Measurements from ENCODE around the gene BRCA2.
A peak's percentile ranks its signal among the peaks of the same experiment; 100 is the strongest.

The BRCA2 gene

GRCh38 chr13:32315238-32316027 is at the start of gene BRCA2, which contains the start of gene ZAR1L:
BRCA2 (plus strand) TSS chr13:32315508; CDS start chr13:32316461, 953 bp downstream.
ZAR1L (minus strand) TSS chr13:32315363; CDS start chr13:32311925, 3,438 bp downstream.
- peak; percentile 52 for DNase-seq

DNA sequence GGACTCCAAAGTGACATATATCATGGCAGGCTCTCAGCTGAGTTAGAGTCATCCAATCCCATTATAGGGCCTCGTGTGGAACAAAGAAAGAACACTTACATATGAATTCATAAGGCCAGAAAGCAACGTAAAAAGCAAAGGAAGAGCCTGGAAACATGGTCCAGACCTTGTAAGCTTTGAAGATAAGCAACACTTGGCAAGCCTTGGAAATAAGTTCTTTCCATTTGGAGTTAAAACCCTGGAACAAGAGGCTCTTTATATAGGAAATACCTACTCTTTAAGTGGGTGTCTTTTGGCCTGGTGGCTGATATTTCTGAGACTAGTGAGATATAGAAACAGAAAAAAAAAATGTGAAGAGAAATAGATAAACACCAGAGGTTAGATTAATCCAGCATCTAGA is 49.6 kb upstream of the BRCA2 start:
- DNase-seq, result no peak

- no peak for DNase-seq
These were observed 49.2 kb upstream of the BRCA2 start for GRCh38 chr13:32266130-32266529.

DNA sequence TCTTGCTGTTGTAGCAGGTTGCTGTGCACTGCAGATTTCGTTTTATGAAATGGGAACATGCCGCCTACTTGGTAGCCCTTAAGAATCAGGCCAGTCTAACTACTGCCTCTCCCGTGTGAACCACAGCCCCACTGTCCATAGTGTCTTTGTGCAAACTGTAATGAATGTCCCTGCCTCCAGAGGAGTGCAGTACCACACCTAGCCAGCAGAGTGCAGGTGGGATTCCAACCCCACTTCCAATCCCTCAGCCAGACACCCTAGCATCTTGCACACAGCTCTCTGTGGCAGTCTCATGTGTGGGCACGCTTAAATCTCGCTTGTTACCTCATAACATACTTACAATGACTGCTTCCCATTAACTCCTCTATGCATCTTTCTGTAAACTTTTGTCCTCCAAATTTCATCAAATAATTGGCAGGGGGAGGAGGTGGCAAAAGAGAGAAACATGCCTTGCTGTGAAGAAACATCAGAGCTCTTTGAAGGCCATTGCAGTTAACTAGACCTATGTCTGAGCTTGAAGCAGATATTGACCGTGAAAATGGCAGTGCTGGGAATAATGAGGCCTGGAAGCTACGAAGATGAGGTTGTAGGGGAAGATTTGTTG is 47.4 kb upstream of the BRCA2 start:
- DNase-seq, result no peak

- DNase-seq, result no peak
These were observed 43.2 kb upstream of the BRCA2 start for GRCh38 chr13:32272021-32272683.

- DNase-seq, result no peak
These were observed 37.5 kb upstream of the BRCA2 start for GRCh38 chr13:32277839-32278238.

DNA sequence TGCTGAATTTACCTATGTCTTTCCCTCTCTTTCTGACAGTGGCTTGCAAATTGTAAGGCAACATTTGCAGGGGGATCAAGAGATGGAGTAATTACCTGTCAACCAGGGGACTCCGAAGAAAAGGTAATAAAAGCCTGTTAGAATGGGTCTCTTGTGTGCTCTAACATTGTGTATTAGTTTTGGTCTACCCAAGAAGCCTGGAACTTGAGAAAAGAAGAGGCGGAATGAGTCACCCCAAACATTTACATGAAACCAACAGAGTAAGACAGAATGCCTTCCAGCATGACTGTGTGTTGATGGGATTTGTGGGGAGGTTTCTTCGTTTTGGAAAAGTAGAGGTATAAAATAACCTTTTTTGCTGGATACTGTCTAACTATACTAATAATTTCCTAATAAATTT is 36.9 kb upstream of the BRCA2 start:
- no peak for DNase-seq

DNA sequence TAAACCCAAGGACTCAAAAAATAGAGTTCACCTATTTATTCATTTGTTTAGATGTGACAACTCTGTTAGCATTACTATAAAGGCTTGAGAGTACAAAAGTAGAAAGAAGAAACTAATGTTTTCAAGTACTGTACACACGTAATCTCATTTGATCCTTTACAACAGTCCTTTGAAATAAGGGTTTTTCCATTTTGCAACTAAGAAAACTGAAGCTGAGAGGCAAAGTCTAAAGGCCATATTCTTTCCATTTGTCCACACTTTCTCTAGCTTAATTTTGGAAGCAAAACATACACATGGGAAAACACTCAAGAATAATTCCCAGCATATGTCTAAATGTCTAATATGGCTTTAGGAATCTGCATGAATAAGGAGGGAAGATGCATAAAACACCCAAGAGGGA is 34.2 kb upstream of the BRCA2 start:
- no peak for DNase-seq

- no peak for DNase-seq
These were observed 33.1 kb upstream of the BRCA2 start for GRCh38 chr13:32282096-32282711.

DNA sequence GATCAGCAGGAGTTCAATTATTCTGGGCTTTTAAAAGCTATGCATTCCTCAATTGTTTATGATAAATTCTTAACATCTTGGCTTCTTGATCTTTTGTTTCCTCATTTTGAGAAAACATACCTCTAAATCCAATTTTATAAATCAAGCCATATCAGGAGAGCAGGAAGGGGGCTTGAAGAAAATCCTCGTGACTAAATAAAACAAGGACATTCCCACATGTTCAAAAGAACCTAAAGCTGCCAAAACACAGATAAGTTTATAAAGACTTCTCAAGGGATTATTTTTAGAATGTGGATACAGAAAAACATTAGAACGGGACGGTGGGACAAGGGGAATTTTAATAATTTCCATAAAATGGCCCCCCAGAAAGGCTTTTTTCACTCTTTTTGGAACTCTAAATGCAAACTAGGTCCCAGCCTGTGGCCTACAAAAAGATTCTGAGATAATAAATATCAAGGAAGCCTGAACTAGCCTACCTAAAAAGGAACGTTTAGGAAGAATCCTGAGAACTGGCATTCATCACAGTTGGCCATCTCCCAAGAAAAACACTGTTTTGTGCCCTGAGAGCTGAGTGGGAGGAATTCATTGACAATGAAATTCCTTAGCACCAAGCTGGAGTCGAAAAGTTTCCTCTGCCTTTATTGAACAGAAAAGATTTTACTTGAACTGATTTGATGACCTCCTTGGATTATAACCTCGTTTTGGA is 30.2 kb upstream of the BRCA2 start:
- no peak for DNase-seq

DNA sequence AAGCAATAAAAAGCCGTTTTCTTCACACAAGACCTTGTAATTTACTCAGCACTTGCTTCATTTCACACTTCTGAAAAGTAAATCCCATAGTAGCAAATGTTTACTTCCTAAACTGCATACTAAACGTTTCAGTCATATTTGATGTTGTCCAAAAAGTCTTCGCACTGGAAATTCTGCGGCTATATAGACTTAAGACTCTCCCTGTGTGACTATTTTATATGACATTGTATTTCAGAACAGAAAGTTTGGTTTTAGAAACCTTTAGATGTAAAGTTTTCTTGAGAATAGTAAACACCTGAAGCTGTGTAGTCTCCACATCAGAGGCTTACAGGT is 29.7 kb upstream of the BRCA2 start:
- DNase-seq, result no peak

- no peak for DNase-seq
These were observed 18.1 kb upstream of the BRCA2 start for GRCh38 chr13:32297206-32297605.

DNA sequence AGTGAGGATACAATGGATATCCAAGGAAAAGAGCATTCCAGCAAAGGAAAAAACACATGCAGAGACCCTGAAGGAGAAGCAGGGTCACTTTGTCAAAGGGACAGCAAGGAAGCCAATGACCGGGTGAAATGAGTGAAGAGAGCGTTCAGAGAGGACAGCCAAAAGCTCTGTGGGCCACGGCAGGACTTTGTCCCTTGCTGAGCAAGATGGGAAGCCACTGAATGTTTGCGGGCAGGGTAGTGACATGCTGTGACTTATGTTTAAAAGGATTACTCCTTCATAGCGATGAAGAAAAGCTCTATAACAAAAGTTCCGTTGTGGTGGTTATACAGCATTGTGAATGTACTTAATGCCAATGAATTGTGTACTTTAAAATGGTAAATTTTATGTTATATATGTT is 16.6 kb upstream of the BRCA2 start:
- DNase-seq, result no peak

DNA sequence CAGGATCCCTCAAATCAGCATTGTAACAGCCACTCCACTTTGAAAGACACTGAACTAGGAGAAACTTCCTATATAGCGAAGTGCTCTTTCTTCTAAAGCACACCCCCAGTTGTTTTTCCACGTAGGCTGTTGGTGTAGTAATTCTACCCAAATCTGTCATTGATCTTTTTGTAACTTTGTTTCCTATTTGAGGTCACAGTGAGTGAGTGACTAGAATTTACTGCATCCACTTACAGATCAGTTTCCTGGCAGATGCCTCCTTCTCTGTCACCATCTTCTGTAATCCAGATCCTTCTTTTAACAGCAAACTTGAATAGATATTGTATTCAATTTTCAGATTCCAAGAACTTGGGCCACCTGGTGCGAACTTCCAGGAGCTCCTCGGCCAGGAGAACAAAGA is 15.4 kb upstream of the BRCA2 start:
- no peak for DNase-seq

DNA sequence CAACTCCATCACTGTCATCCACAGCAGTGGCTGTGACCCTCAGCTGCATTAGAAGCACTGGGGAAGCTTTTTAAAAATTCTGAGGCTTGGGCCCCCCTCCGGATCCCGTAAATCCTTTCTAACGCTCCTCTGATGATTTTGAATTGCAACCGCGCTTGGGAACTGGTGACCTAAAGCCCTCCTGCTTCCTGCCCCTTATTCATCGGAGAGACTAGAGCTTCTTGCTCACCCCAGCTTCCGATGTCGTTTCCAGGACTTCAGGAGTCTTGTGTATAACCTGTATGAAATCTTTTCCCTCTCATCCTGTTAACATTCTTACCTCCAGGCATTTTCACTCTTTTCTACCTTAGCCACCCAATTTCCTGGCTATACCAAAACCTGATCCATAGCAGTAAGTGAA is 14.9 kb upstream of the BRCA2 start:
- DNase-seq, result no peak

- no peak for DNase-seq
These were observed 14.4 kb upstream of the BRCA2 start for GRCh38 chr13:32300920-32301319.

GRCh38 chr13:32302461-32302860 is 12.8 kb upstream of the BRCA2 start:
- DNase-seq, result no peak

DNA sequence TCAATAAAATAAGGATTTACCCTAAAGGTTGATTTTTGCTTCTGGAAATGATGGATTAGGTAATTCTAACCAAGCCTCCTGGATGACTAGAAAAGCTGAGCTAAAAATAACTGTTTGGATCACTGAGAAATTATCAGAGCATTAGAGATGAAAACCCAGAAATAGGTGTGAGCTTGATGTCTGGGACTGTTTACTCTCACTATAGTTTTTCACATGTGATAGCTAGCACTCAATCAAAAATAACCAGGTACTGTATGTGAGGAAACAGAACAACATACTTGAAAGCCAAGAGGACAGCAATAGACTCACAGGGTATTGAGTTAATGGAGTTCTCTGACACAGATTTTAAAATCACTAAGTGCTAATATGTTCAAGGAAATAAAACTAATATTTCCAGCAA is 9.7 kb upstream of the BRCA2 start:
- no peak for DNase-seq

- DNase-seq, result no peak
These were observed 5.8 kb upstream of the BRCA2 start for GRCh38 chr13:32309312-32310133.

- DNase-seq, result no peak
These were observed 5.1 kb upstream of the BRCA2 start for GRCh38 chr13:32310134-32310706.

DNA sequence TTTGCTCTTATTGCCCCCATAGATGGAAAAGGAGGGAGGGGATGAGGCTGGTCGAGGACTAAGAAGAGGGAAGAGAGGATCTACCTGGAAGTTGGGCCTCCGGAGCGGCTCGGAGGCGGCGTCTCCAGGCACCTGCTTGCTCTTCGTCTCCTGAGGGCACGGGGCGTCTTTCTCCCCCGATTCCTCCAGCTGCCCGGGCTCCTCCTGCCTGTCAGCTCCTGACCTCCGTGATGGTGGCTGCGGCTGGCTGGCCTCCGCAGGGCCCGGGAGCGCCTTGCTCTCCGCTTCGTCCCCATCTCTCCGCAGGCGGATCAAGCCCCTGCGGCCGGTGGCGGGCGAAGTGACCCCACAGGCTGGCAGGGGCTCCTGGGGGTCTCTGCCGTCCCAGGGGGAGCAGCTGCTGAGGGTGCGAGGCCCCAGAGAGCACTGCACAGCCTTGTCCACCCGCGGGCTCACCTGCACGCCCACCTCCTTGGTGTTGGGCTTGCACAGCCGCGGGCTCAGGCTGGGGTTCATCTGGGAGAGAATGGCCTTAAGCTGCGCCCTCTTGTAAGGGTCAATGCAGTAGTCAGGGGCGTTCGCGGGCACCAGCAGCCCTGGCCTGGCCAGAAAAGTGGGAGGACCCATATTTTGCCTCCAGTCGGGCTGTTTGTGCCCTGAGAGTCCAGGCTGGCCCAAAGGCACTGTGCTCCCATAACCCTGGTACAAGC is 4.0 kb upstream of the BRCA2 start:
- DNase-seq, result no peak
